Esophagus squamous epithelium (tissue), 4 donors: ENCODE data around the gene UBR4.

Experiments
- POLR2A ChIP-seq, 4 donors: fragments of 450-650 bp; IDR thresholded peaks; one replicate each; pipeline ENCODE4 v1.6.1; 2017; ENCODE audit warnings: antibody characterized with exemption in 4 of 4, mild to moderate bottlenecking in 4 of 4, moderate library complexity in 3 of 4
- TF ChIP-seq, protein P1 (sequence below), 6 experiments: fragments of 450-650 bp in 4 of 6; fragments of 200-600 bp in 2 of 6; sonication (generic) in 2 of 6; IDR thresholded peaks; one replicate each; pipeline ENCODE4 v1.5.1; 2016 to 2019; ENCODE audit warnings: antibody characterized with exemption in 6 of 6, mild to moderate bottlenecking in 4 of 6, moderate library complexity in 4 of 6

DNA sequence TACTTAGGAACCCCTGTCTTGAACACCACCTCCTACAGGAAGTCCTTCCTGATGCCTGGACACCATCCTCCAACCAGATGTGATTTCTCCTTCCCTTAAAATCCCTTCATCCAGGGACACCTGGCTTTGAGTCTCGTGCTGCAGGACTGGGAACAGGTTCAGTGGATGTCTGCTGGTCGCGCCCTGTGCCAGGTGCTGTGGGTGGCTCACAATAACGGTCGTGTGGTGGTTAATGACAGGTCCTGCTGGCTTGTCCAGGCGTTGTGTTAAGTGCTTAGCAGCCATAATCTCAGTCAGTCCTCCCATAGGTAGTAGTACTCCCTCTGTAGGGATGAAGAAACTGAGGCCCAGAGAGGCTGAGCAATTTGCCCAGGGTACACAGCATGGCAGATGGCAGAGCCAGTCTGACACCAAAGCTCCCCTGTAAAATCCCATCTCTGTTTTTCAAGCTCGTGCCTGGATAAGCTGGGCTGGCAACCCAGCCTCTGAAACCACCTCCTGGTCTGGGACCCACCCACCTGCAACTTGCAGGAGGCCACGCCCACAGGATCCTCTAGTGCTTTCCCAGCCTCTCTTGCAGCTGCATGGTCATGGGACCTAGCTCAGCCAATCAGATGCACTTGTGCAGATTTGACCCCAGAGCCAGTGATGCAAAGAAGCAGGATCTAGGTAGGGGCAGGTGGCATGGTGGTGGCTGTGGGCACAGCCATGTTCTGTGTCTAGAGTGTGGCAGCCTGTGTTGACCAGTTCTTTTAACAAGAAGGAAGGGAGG, 147.6 kb downstream of the UBR4 start:
- no peak for TF ChIP-seq POLR2A (IDR thresholded peaks at IDR 0.05)
- TF ChIP-seq, protein P1, sequence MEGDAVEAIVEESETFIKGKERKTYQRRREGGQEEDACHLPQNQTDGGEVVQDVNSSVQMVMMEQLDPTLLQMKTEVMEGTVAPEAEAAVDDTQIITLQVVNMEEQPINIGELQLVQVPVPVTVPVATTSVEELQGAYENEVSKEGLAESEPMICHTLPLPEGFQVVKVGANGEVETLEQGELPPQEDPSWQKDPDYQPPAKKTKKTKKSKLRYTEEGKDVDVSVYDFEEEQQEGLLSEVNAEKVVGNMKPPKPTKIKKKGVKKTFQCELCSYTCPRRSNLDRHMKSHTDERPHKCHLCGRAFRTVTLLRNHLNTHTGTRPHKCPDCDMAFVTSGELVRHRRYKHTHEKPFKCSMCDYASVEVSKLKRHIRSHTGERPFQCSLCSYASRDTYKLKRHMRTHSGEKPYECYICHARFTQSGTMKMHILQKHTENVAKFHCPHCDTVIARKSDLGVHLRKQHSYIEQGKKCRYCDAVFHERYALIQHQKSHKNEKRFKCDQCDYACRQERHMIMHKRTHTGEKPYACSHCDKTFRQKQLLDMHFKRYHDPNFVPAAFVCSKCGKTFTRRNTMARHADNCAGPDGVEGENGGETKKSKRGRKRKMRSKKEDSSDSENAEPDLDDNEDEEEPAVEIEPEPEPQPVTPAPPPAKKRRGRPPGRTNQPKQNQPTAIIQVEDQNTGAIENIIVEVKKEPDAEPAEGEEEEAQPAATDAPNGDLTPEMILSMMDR (IDR thresholded peaks at IDR 0.05), result peak in 1 of 6 experiments; percentile 6
